Astrocyte (in vitro differentiated cells and primary cell): ENCODE data around the gene CEP95.

Experiments
- CTCF ChIP-seq: IDR thresholded peaks from 2 replicates; pipeline ENCODE4 v1.5.1; 2011; ENCODE audit warnings: low read depth, mild to moderate bottlenecking, inconsistent platforms, low read length, moderate library complexity; ENCODE audit not compliant: insufficient read depth
- EZH2 ChIP-seq: IDR thresholded peaks from 2 replicates; pipeline ENCODE4 v1.6.1; 2012; ENCODE audit warnings: mild to moderate bottlenecking, low read length, inconsistent platforms; ENCODE audit not compliant: insufficient read depth

GRCh38 chr17:64488301-64488700, 18.5 kb upstream of the CEP95 start:
- TF ChIP-seq CTCF, result no peak
- no peak for TF ChIP-seq EZH2
